A673 (cell line): ENCODE data around the gene NHS.

ENCODE experiments used
- EZH2 ChIP-seq: fragments of 200-600 bp; sonication (generic); IDR thresholded peaks from 2 replicates; pipeline ENCODE4 v1.6.1; 2017; ENCODE audit warnings: borderline replicate concordance, low read depth, mild to moderate bottlenecking, mixed read lengths, antibody characterized with exemption, low read length; ENCODE audit not compliant: poor library complexity, severe bottlenecking
- TF ChIP-seq, protein P1 (sequence below): fragments of 300-800, 200-600 bp; sonication (generic); conservative IDR thresholded peaks from 2 replicates; pipeline ENCODE4 v1.5.1; 2017; ENCODE audit warnings: low read depth, mild to moderate bottlenecking, antibody characterized with exemption, low read length, moderate library complexity, mixed read lengths

DNA sequence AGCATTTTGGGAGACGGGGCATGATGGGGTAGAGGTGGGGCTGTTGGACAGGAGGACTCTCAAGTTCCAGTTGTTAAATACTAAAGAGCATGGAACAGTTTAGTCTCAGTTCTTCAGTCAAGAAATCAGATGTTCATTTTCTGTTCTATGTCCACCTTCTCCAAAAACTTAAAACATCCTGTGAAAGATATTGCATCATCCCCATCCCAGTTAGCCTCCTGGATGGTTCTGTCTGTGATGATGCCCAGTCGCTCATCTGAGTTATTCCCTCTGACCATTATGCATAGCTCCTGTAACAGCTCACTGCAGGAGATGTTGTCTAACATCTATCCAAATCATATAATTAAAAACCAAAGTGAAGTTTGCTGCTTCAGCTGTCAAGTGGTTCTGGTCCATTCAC lies 330.2 kb downstream of the NHS start:
- TF ChIP-seq EZH2: no peak
- TF ChIP-seq, protein P1, sequence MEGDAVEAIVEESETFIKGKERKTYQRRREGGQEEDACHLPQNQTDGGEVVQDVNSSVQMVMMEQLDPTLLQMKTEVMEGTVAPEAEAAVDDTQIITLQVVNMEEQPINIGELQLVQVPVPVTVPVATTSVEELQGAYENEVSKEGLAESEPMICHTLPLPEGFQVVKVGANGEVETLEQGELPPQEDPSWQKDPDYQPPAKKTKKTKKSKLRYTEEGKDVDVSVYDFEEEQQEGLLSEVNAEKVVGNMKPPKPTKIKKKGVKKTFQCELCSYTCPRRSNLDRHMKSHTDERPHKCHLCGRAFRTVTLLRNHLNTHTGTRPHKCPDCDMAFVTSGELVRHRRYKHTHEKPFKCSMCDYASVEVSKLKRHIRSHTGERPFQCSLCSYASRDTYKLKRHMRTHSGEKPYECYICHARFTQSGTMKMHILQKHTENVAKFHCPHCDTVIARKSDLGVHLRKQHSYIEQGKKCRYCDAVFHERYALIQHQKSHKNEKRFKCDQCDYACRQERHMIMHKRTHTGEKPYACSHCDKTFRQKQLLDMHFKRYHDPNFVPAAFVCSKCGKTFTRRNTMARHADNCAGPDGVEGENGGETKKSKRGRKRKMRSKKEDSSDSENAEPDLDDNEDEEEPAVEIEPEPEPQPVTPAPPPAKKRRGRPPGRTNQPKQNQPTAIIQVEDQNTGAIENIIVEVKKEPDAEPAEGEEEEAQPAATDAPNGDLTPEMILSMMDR: no peak
